ENCODE measurements around the gene ALOX12B.

Gene ALOX12B

DNA sequence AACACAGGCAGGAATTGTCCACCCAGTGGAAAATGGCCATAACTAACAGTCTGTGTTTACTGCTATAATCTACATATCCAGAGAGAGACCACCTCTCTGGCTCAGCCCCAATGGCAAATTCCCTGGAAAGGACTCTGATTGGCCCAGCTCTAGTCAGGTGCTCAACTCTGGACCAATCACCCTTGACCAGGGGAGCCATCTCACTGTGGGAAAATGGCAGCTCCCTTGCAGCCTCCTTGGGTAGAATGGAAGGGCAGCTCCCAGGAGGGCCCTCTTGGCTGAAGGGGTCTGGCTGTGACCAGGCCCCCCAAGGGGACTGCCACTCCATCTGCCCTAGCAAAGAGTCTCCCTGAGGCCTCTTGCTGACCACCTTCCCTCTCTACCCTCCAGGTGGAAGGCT lies 45.5 kb downstream of the ALOX12B start:
- no peak for DNase-seq

GRCh38 chr17:8041249-8041928 lies 46.1 kb downstream of the ALOX12B start:
- peak; percentile 88 for DNase-seq

GRCh38 chr17:8039611-8040168 lies 47.8 kb downstream of the ALOX12B start:
- no peak for DNase-seq

DNA sequence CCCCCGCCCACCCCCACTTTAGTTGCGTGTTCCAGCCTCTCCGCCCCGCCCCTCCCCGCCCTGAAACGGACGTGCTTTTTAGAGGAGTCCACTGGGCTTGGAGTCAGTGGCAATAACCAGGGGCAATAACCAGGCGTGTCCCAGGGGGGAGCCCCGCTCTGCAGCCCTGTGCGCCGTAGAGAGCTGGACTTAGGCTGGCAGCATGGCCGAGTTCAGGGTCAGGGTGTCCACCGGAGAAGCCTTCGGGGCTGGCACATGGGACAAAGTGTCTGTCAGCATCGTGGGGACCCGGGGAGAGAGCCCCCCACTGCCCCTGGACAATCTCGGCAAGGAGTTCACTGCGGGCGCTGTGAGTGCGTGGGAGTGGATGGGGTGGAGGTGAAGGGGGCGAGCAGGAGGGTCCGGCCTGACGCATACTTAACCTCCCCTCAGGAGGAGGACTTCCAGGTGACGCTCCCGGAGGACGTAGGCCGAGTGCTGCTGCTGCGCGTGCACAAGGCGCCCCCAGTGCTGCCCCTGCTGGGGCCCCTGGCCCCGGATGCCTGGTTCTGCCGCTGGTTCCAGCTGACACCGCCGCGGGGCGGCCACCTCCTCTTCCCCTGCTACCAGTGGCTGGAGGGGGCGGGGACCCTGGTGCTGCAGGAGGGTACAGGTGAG lies 48.4 kb downstream of the ALOX12B start, which contains the start of gene ALOX15B:
Gene ALOX15B, plus strand, starts transcription at position 106 of the 657 bp plus-strand sequence. Its CDS starts 97 bp downstream, at position 203.
- no peak for DNase-seq

DNA sequence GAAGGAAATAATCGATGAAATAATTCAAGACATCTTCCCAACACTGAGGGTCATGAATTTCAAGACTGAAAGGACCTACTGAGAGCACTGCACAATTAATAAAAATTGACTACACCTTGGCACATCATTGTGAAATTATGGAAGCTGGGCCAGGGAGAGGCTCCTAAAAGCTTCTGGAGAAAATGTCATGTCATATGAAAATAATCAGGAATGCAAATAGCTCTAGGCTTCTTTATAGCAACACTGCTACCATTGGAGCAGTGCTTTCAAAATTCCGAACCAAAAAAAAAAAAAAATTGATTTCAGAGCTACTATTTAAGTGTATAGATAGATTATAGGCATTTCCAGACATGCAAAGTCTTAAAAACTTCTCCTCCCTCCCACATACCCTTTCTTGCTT lies 55.1 kb downstream of the ALOX12B start:
- DNase-seq: no peak

GRCh38 chr17:8031950-8032349 lies 55.6 kb downstream of the ALOX12B start:
- no peak for DNase-seq

DNA sequence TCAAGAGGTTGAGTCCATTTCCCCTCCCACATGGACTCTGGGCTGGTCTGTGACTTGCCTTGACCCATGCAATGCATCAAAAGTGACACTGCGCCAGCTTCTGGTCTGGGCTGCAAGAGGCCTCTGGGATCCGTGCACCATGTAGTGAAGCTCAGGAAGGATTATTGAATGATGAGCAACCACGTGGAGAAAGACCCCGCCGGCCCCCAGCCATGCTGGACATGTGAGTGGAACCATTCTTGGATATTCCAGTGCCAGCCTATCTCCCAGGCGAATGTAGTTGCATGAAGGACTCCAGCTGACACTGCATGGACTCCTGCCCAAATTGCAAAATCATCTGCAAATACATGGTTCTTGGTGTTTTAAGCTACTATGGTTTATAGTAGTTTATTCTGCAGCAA lies 56.3 kb downstream of the ALOX12B start:
- no peak for DNase-seq

DNA sequence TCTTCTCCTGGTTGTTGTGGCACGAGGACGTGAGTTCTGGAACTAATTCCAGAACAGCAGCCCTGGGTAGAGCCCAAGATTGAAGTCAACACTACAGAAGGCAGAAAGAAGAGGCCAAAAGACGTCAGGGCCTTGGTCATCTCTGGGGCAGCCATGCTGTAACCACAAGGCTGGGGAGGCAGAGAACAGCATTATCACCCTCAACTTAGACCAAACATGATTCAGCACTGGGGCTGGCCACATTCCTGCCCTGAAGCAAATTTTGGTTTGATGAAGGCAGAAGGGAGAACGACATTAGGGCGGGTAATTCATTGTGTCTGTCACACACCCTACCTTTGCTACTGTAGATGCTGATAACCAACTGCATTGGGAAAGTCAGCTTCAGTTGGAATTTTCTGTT lies 58.4 kb downstream of the ALOX12B start:
- DNase-seq: no peak

DNA sequence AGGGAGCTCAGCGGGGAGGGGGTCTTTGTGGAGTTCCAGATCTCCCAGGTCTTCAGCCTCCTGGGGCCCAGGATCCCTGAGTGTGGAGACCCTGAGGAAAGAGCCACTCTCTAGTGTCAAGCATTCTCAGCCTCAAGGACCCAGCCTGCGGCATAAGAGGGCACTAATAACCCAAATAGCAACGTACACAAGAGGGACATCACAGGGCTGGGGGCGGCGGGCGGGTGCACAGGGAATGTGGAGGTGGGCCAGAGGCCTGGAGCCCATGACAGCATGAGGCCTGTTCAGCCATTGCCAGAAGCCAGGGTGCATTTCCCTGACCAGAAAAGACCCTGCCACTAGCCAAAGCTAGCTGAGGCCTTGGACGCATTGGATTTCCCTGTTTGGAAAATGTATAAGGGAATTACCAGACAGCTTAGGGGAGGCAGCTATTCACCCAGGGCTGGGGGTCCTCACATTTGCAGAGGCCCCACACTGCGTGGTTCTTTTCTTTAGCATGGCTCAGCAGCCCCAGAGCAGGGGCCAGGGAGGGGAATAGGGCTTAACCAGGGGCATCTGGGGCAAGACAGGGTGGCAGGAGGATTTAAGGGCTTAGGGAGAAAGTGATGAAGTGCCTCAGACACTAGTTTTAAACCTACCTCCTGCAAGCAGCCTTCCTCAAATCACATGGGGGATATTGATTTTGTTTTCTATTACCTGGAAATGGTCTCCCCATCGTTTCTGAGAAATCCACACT lies 62.2 kb downstream of the ALOX12B start:
- no peak for DNase-seq

GRCh38 chr17:8024161-8024560 lies 63.4 kb downstream of the ALOX12B start:
- peak; percentile 43 for DNase-seq
